Measurements from ENCODE around the gene WWOX. TPM values are rescaled to one million over a fixed set of nuclear protein-coding genes. Genes with fewer than 3 reads are reported as not detected.

WWOX gene
- total and polyA plus RNA-seq, 2 of the 13 experiments (the other 11 are each of a cell fraction or from before 2014, with no cell fraction given) = 9.1 to 37.4 TPM

- TF ChIP-seq, protein P1, sequence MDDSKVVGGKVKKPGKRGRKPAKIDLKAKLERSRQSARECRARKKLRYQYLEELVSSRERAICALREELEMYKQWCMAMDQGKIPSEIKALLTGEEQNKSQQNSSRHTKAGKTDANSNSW (CRISPR knock-in tag; IDR thresholded peaks at IDR 0.05; ENCODE audit: borderline replicate concordance) = no peak
- TF ChIP-seq WIZ (CRISPR knock-in tag; IDR thresholded peaks at IDR 0.05) (peak; percentile 97; the same call in 1 of the 2 replicates), NFYB (CRISPR knock-in tag; IDR thresholded peaks at IDR 0.05) (no peak), HNRNPLL (IDR thresholded peaks at IDR 0.05; ENCODE audit: low read depth, low read length, poor library complexity, severe bottlenecking) (no peak), SCMH1 (CRISPR knock-in tag; IDR thresholded peaks at IDR 0.05; ENCODE audit: borderline replicate concordance) (no peak), HCFC1 (IDR thresholded peaks at IDR 0.05; ENCODE audit: low read depth, low read length) (no peak; the same call in 1 of the 2 replicates), ZNF205 (CRISPR knock-in tag; IDR thresholded peaks at IDR 0.05) (peak; percentile 97), ZIK1 (CRISPR knock-in tag; IDR thresholded peaks at IDR 0.05; ENCODE audit: borderline replicate concordance, low read depth) (0 out of 2 replicates have a peak, but pooled peaks have one; percentile 49), ASH2L (IDR thresholded peaks at IDR 0.05; ENCODE audit: insufficient read length, low read depth, low read length) (peak; percentile 88), ZNF563 (CRISPR knock-in tag; IDR thresholded peaks at IDR 0.05) (peak; percentile 99), SIN3B (IDR thresholded peaks at IDR 0.05; ENCODE audit: low read length) (no peak), ZNF230 (CRISPR knock-in tag; IDR thresholded peaks at IDR 0.05) (0 out of 2 replicates have a peak, but pooled peaks have one; percentile 59), ZNF329 (CRISPR knock-in tag; IDR thresholded peaks at IDR 0.05; ENCODE audit: low read depth) (no peak), RORA (CRISPR knock-in tag; IDR thresholded peaks at IDR 0.05) (peak; percentile 94), MED8 (CRISPR knock-in tag; IDR thresholded peaks at IDR 0.05; ENCODE audit: insufficient replicate concordance) (peak; percentile 96), MIER2 (CRISPR knock-in tag; IDR thresholded peaks at IDR 0.05) (peak; percentile 89), ZBTB26 (CRISPR knock-in tag; IDR thresholded peaks at IDR 0.05; ENCODE audit: borderline replicate concordance) (peak; percentile 92; the same call in 1 of the 2 replicates), HMG20B (CRISPR knock-in tag; conservative IDR thresholded peaks at IDR 0.05) (peak; percentile 97)
- TF ChIP-seq, protein P2, sequence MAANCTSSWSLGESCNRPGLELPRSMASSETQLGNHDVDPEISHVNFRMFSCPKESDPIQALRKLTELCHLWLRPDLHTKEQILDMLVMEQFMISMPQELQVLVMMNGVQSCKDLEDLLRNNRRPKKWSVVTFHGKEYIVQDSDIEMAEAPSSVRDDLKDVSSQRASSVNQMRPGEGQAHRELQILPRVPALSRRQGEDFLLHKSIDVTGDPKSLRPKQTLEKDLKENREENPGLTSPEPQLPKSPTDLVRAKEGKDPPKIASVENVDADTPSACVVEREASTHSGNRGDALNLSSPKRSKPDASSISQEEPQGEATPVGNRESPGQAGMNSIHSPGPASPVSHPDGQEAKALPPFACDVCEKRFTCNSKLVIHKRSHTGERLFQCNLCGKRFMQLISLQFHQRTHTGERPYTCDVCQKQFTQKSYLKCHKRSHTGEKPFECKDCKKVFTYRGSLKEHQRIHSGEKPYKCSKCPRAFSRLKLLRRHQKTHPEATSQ (CRISPR knock-in tag; IDR thresholded peaks at IDR 0.05; ENCODE audit: borderline replicate concordance) = peak; percentile 99; the same call in 1 of the 2 replicates
- TF ChIP-seq, protein P3, sequence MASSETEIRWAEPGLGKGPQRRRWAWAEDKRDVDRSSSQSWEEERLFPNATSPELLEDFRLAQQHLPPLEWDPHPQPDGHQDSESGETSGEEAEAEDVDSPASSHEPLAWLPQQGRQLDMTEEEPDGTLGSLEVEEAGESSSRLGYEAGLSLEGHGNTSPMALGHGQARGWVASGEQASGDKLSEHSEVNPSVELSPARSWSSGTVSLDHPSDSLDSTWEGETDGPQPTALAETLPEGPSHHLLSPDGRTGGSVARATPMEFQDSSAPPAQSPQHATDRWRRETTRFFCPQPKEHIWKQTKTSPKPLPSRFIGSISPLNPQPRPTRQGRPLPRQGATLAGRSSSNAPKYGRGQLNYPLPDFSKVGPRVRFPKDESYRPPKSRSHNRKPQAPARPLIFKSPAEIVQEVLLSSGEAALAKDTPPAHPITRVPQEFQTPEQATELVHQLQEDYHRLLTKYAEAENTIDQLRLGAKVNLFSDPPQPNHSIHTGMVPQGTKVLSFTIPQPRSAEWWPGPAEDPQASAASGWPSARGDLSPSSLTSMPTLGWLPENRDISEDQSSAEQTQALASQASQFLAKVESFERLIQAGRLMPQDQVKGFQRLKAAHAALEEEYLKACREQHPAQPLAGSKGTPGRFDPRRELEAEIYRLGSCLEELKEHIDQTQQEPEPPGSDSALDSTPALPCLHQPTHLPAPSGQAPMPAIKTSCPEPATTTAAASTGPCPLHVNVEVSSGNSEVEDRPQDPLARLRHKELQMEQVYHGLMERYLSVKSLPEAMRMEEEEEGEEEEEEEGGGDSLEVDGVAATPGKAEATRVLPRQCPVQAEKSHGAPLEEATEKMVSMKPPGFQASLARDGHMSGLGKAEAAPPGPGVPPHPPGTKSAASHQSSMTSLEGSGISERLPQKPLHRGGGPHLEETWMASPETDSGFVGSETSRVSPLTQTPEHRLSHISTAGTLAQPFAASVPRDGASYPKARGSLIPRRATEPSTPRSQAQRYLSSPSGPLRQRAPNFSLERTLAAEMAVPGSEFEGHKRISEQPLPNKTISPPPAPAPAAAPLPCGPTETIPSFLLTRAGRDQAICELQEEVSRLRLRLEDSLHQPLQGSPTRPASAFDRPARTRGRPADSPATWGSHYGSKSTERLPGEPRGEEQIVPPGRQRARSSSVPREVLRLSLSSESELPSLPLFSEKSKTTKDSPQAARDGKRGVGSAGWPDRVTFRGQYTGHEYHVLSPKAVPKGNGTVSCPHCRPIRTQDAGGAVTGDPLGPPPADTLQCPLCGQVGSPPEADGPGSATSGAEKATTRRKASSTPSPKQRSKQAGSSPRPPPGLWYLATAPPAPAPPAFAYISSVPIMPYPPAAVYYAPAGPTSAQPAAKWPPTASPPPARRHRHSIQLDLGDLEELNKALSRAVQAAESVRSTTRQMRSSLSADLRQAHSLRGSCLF (CRISPR knock-in tag; IDR thresholded peaks at IDR 0.05; ENCODE audit: borderline replicate concordance) = no peak
These were observed 197.7 kb downstream of the WWOX start (continued) for GRCh38 chr16:78297066-78297666.
